H1 (cell line): ENCODE measurements around the gene SLC5A4. TPM values are rescaled to one million over a fixed set of nuclear protein-coding genes. Genes with fewer than 3 reads are reported as not detected.

ENCODE experiments used
- CTCF ChIA-PET: fragments of 300-600 bp; sonication (Branson Sonifier 250); formaldehyde crosslinking; loops from one replicate; lab custom pipeline; 2021; ENCODE audit not compliant: partially characterized antibody; lab: Charles Lee
- POLR2A ChIA-PET: fragments of 300-600 bp; sonication (Branson Sonifier 250); formaldehyde crosslinking; loops from one replicate; lab custom pipeline; 2021; ENCODE audit warnings: inconsistent platforms; ENCODE audit not compliant: partially characterized antibody; lab: Charles Lee
- DNase-seq, 2 experiments: peaks; one replicate each; pipeline versions ENCODE4 v3.0.0 to v3.0.0-alpha.2; 2010 to 2022; ENCODE audit warnings: low spot score in 2 of 2, low read depth in 1 of 2, mixed read lengths in 1 of 2
- FAIRE-seq: peaks from 2 replicates; lab custom pipeline; 2011; peaks lifted over from hg19 to GRCh38; lab: Jason Lieb, UNC
- H2AFZ ChIP-seq: 2 replicates; pipeline ENCODE4 v1.8.1; 2012; ENCODE audit warnings: low read length, inconsistent platforms
- H2AK5ac ChIP-seq: 2 replicates; pipeline ENCODE4 v1.6.1; 2013; ENCODE audit warnings: low read depth, low read length
- H2BK120ac ChIP-seq: replicated peaks from 2 replicates; pipeline ENCODE3; 2013; ENCODE audit warnings: low read depth, low read length, inconsistent platforms
- H2BK12ac ChIP-seq: 2 replicates; pipeline ENCODE4 v1.6.1; 2013; ENCODE audit warnings: low read depth, low read length
- H2BK15ac ChIP-seq: 2 replicates; pipeline ENCODE4 v1.6.1; 2013; ENCODE audit warnings: low read length
- H2BK20ac ChIP-seq: 2 replicates; pipeline ENCODE4 v1.6.1; 2013; ENCODE audit warnings: low read length
- H2BK5ac ChIP-seq: 2 replicates; pipeline ENCODE4 v1.6.1; 2013; ENCODE audit warnings: low read depth, low read length
- H3K14ac ChIP-seq: 2 replicates; pipeline ENCODE4 v1.6.1; 2013; ENCODE audit warnings: inconsistent platforms; ENCODE audit not compliant: insufficient read length
- H3K18ac ChIP-seq: 2 replicates; pipeline ENCODE4 v1.6.1; 2013; ENCODE audit warnings: low read length; ENCODE audit errors: extremely low read depth
- H3K23ac ChIP-seq: 2 replicates; pipeline ENCODE4 v1.6.1; 2013; ENCODE audit warnings: inconsistent platforms; ENCODE audit not compliant: insufficient read length
- H3K23me2 ChIP-seq: 2 replicates; pipeline ENCODE4 v1.6.1; 2013; ENCODE audit warnings: low read depth, low read length
- H3K27ac ChIP-seq: 2 replicates; pipeline ENCODE4 v1.6.1; 2011; ENCODE audit warnings: low read depth, low read length, inconsistent platforms
- H3K27me3 ChIP-seq, 4 experiments: replicated peaks in 1 of 4; 1 replicate in 1 of 4; 2 replicates in 3 of 4; pipeline versions ENCODE4 v1.6.1 to v1.8.1; 2011 to 2013; ENCODE audit warnings: low read length in 3 of 4, mild to moderate bottlenecking in 3 of 4, inconsistent platforms in 2 of 4, mixed read lengths in 2 of 4, moderate library complexity in 1 of 4; ENCODE audit not compliant: control insufficient read depth in 3 of 4, insufficient read depth in 3 of 4; ENCODE audit errors: extremely low read depth in 1 of 4
- H3K36me3 ChIP-seq, 4 experiments: 2 replicates each; pipeline versions ENCODE4 v1.6.1 to v1.8.1; 2011 to 2013; ENCODE audit warnings: mild to moderate bottlenecking in 4 of 4, low read length in 3 of 4, moderate library complexity in 2 of 4, control low read depth in 1 of 4, inconsistent platforms in 1 of 4; ENCODE audit not compliant: insufficient read depth in 4 of 4, control insufficient read depth in 2 of 4
- H3K4ac ChIP-seq: replicated peaks from 2 replicates; pipeline ENCODE3; 2013; ENCODE audit warnings: low read length, low read depth, mixed read lengths, inconsistent platforms; ENCODE audit not compliant: insufficient read length
- H3K4me1 ChIP-seq, 4 experiments: replicated peaks in 1 of 4; 1 replicate in 1 of 4; 2 replicates in 3 of 4; pipeline versions ENCODE4 v1.6.1 to v1.8.1; 2011 to 2013; ENCODE audit warnings: low read length in 3 of 4, inconsistent platforms in 2 of 4, mixed read lengths in 1 of 4; ENCODE audit not compliant: insufficient read depth in 4 of 4, control insufficient read depth in 3 of 4
- H3K4me2 ChIP-seq, 2 experiments: 2 replicates each; pipeline versions ENCODE4 v1.6.1 to v1.8.1; 2011 to 2013; ENCODE audit warnings: low read depth in 2 of 2, low read length in 2 of 2, control low read depth in 1 of 2, inconsistent platforms in 1 of 2, mild to moderate bottlenecking in 1 of 2; ENCODE audit not compliant: insufficient read depth in 1 of 2
- H3K4me3 ChIP-seq, 4 experiments: fragments of 200-600, 300-600 bp in 1 of 4; sonication (generic), shearing (Covaris generic), sonication (Bioruptor Twin) in 1 of 4; 2 replicates each; pipeline versions ENCODE4 v1.5.1 to v1.8.1; 2011 to 2016; ENCODE audit warnings: low read length in 4 of 4, low read depth in 3 of 4, control low read depth in 2 of 4, inconsistent platforms in 2 of 4, mild to moderate bottlenecking in 2 of 4, mixed read lengths in 1 of 4, moderate library complexity in 1 of 4; ENCODE audit not compliant: insufficient read depth in 2 of 4; ENCODE audit errors: extremely low read depth in 1 of 4
- H3K56ac ChIP-seq: replicated peaks from 2 replicates; pipeline ENCODE3; 2013; ENCODE audit warnings: low read depth, mild to moderate bottlenecking, mixed read lengths, low read length, inconsistent platforms; ENCODE audit not compliant: insufficient read length
- H3K79me1 ChIP-seq: 2 replicates; pipeline ENCODE4 v1.6.1; 2013; ENCODE audit warnings: low read depth, low read length, control low read depth
- H3K79me2 ChIP-seq, 2 experiments: 2 replicates each; pipeline versions ENCODE4 v1.6.1 to v1.8.1; 2012 to 2013; ENCODE audit warnings: low read length in 2 of 2, mild to moderate bottlenecking in 2 of 2, inconsistent platforms in 1 of 2; ENCODE audit not compliant: insufficient read depth in 2 of 2, control insufficient read depth in 1 of 2
- H3K9ac ChIP-seq, 4 experiments: replicated peaks in 1 of 4; 1 replicate in 1 of 4; 2 replicates in 3 of 4; pipeline versions ENCODE4 v1.6.1 to v1.8.1; 2011 to 2013; ENCODE audit warnings: low read depth in 3 of 4, low read length in 3 of 4, control low read depth in 2 of 4, mild to moderate bottlenecking in 2 of 4, moderate library complexity in 2 of 4, inconsistent platforms in 1 of 4; ENCODE audit errors: extremely low read depth in 1 of 4
- H3K9me3 ChIP-seq, 2 experiments: 2 replicates each; pipeline versions ENCODE4 v1.6.1 to v1.8.1; 2012 to 2013; ENCODE audit warnings: mild to moderate bottlenecking in 2 of 2, moderate library complexity in 2 of 2, control low read depth in 1 of 2, inconsistent platforms in 1 of 2, low read depth in 1 of 2, low read length in 1 of 2, mixed read lengths in 1 of 2; ENCODE audit not compliant: insufficient read depth in 2 of 2
- H4K20me1 ChIP-seq, 2 experiments: replicated peaks in 1 of 2; 2 replicates each; pipeline versions ENCODE3 to v1.8.1; 2011 to 2013; ENCODE audit warnings: inconsistent platforms in 2 of 2, low read length in 2 of 2, mild to moderate bottlenecking in 1 of 2; ENCODE audit not compliant: insufficient read depth in 2 of 2, control insufficient read depth in 1 of 2
- H4K5ac ChIP-seq: 2 replicates; pipeline ENCODE4 v1.6.1; 2013; ENCODE audit warnings: low read length, low read depth, mixed read lengths, inconsistent platforms; ENCODE audit not compliant: insufficient read length
- H4K8ac ChIP-seq: 2 replicates; pipeline ENCODE4 v1.8.0; 2013; ENCODE audit warnings: mild to moderate bottlenecking, moderate library complexity, low read length, inconsistent platforms; ENCODE audit not compliant: insufficient read depth; ENCODE audit errors: extremely low read depth
- H4K91ac ChIP-seq: replicated peaks from 2 replicates; pipeline ENCODE3; 2013; ENCODE audit warnings: low read length, mixed read lengths, inconsistent platforms; ENCODE audit not compliant: insufficient read length
- BACH1 ChIP-seq: IDR thresholded peaks from 2 replicates; pipeline ENCODE4 v1.6.1; 2012; ENCODE audit warnings: low read length, improper control_type of control experiment
- BCL11A ChIP-seq, 2 experiments: IDR thresholded peaks; one replicate each; pipeline ENCODE4 v1.6.1; 2011; ENCODE audit warnings: low read depth in 2 of 2, low read length in 2 of 2, mild to moderate bottlenecking in 2 of 2
- HDAC2 ChIP-seq, 2 experiments: fragments of 300-600 bp in 1 of 2; sonication (generic) in 1 of 2; IDR thresholded peaks; 2 replicates each; pipeline ENCODE4 v1.6.1; 2011 to 2012; ENCODE audit warnings: low read depth in 2 of 2, low read length in 2 of 2, mild to moderate bottlenecking in 2 of 2, moderate library complexity in 2 of 2, borderline replicate concordance in 1 of 2, inconsistent platforms in 1 of 2
- POLR2A ChIP-seq, 2 experiments: IDR thresholded peaks; 1 replicate in 1 of 2; 2 replicates in 1 of 2; pipeline ENCODE4 v1.6.1; 2011; ENCODE audit warnings: low read depth in 2 of 2, low read length in 2 of 2, mild to moderate bottlenecking in 2 of 2; ENCODE audit errors: control extremely low read depth in 1 of 2
- TAF7 ChIP-seq: optimal IDR thresholded peaks from 2 replicates; pipeline ENCODE3; 2011; ENCODE audit warnings: low read depth, mild to moderate bottlenecking, inconsistent platforms, low read length, moderate library complexity, borderline replicate concordance
- TCF12 ChIP-seq: IDR thresholded peaks from 2 replicates; pipeline ENCODE4 v1.6.1; 2011; ENCODE audit warnings: low read depth, mild to moderate bottlenecking, low read length
- WGBS, 2 experiments: shearing (Covaris generic) in 1 of 2; methylation state at CpG; one replicate each; pipeline versions ENCODE4 v1.1.6 to v1.1.7; 2013 to 2015; ENCODE audit warnings: low lambda C conversion rate in 2 of 2, mixed read lengths in 2 of 2, inconsistent platforms in 1 of 2, low coverage in 1 of 2, missing lambda C conversion rate in 1 of 2; ENCODE audit not compliant: insufficient replicate concordance in 2 of 2, insufficient coverage in 1 of 2, insufficient read length in 1 of 2; ENCODE audit errors: extremely low coverage in 1 of 2, missing lambda C conversion rate in 1 of 2; 5-methylcytosine and 5-hydroxymethylcytosine counted together
- polyA plus RNA-seq, 7 experiments: library from polyadenylated mRNA; depleted of rRNA in 3 of 7; stranded (reverse) in 5 of 7; unstranded in 2 of 7; fragments of >200 nt in 5 of 7; fragments of 200-250 nt in 2 of 7; gene quantifications; 1 replicate in 5 of 7; 2 replicates in 1 of 7; 4 replicates in 1 of 7; pipeline versions ENCODE4 v1.2.1 to v1.2.3, GENCODE V29; 2011 to 2013; ENCODE audit warnings: missing spikeins in 2 of 7, mixed read lengths in 2 of 7
- total RNA-seq: library from RNA; stranded (reverse); fragmentation: NEBNext Ultra II Directional; extraction: Animal tissue kit (Norgen Biotek cat#: 25700); gene quantifications from 2 replicates; pipeline ENCODE4 v1.2.1, GENCODE V29; 2021
- TF ChIP-seq, protein P1 (sequence below): IDR thresholded peaks from 2 replicates; pipeline ENCODE4 v1.6.1; 2011; ENCODE audit warnings: low read depth, mild to moderate bottlenecking, low read length; ENCODE audit not compliant: insufficient read depth
- TF ChIP-seq, protein P2 (sequence below): IDR thresholded peaks from 2 replicates; pipeline ENCODE4 v1.6.1; 2011; ENCODE audit warnings: low read length, improper control_type of control experiment

The SLC5A4 gene
- total and polyA plus RNA-seq, 2 of the 8 experiments (the other 6 are each of a cell fraction or from before 2014, with no cell fraction given): 0.17 TPM; not detected in 1

DNA sequence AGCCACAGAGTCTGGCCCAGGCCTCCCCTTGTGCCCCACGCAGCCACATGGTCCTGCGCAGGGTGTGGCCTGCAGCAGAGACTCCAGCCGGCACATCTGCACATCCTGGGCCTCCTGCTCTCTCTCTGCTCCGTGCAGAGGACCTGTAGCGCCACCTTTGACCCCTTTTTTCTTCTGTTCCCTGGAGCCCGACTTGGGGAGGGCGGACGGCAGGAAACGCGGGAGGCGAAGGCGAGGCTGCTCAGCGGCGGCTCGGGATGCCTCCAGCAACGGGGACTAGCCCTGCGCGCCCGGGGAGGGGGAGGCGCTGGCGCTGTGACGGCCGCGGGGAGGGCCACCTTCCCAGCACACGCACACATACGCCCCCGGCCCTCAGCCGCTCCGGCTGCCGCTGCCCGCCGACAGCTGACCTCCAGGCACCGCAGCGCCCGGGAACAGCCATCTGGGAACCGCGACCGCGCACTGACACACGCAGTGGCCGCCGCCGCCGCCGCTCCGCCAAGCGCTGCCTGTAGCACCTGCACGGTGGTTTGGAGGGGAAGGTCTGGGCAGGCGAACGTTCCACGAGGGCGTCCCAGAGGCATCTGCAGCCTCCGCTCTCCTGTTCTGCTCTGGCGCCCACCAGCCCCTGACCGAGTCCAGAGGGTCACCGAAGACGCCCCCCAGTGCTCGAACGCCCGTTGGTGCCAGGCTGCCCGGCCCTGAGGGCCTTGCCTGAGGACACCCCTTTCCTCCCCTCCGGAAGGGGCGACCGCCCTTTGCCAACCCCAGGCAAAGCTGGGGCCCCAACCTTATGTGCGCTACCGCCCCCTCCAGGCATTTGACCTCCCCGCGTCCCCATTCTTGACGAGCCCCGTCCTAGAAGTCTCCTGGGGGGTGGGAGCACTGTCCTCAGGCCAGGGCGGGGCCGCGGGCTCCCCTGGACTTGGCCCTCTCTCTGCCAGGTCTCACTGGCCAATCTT lies 79.2 kb downstream of the SLC5A4 start:
- FAIRE-seq (no peak), DNase-seq (peak in 1 of 2 experiments; percentile 80)
- Histone ChIP-seq H4K5ac (no peak overlapping the region), H3K27ac (no peak overlapping the region), H3K4me1 (peaks cover 0 to 13% (median 0%) of the 10 kb centered on the region in 4 experiments; a peak in 4 of 7 replicates), H2BK15ac (peak overlapping the region; percentile 95; the same call in 1 of the 2 replicates), H2BK12ac (no peak overlapping the region), H3K23me2 (peaks cover 5% of the 10 kb centered on the region; the same call in 1 of the 2 replicates), H3K79me1 (no peaks in the 10 kb centered on the region), H2BK120ac (no peak overlapping the region), H2BK5ac (no peak overlapping the region), H4K8ac (peak overlapping the region; percentile 71), H3K4ac (no peak overlapping the region), H3K18ac (peak overlapping the region; percentile 60), H2AFZ (peak overlapping the region; percentile 83; the same call in 1 of the 2 replicates), H3K36me3 (no peaks in the 10 kb centered on the region), H3K27me3 (peaks cover 0 to 28% (median 21%) of the 10 kb centered on the region in 4 experiments; a peak in 6 of 7 replicates), H3K4me3 (peak overlapping the region; percentile 17 to 55 (median 32)), H3K56ac (no peak overlapping the region), H2BK20ac (no peak overlapping the region; the same call in 1 of the 2 replicates), H3K4me2 (peak overlapping the region; percentile 65 to 91), H3K23ac (no peak overlapping the region), H3K9me3 (no peaks in the 10 kb centered on the region), H3K14ac (no peak overlapping the region), H4K91ac (peak overlapping the region; percentile 65), H3K9ac (no peak overlapping the region), H3K79me2 (no peaks in the 10 kb centered on the region), H4K20me1 (peaks cover 0 to 2% of the 10 kb centered on the region in 2 experiments), H2AK5ac (no peak overlapping the region)
- ChIA-PET POLR2A (interaction anchor here (0.6 kb wide), 1 partner anchor 53 kb away, joined by 3 read pairs; no protein-coding TSS in a partner anchor), CTCF (interaction anchor here (0.5 to 1.9 kb wide), 6 partner anchors 10 to 205 kb away, joined by 3 to 6 read pairs (median 4); no protein-coding TSS in a partner anchor)
- WGBS, 2 experiments: 9% methylated on average over 59 of the region's 73 CpGs; no CpG with 5 or more reads in 1 of the 2 experiments
- TF ChIP-seq POLR2A (IDR thresholded peaks at IDR 0.05; ENCODE audit: control extremely low read depth in 1 of 2, low read depth in 2 of 2, low read length in 2 of 2): no peak
- no peak for TF ChIP-seq HDAC2 (IDR thresholded peaks at IDR 0.05; ENCODE audit: borderline replicate concordance in 1 of 2, low read depth in 2 of 2, low read length in 2 of 2)
- no peak for TF ChIP-seq BCL11A (IDR thresholded peaks at IDR 0.05; ENCODE audit: low read depth in 2 of 2, low read length in 2 of 2)
- TF ChIP-seq, protein P1, sequence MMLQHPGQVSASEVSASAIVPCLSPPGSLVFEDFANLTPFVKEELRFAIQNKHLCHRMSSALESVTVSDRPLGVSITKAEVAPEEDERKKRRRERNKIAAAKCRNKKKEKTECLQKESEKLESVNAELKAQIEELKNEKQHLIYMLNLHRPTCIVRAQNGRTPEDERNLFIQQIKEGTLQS: no peak
- TF ChIP-seq TCF12: no peak
- no peak for TF ChIP-seq TAF7
- TF ChIP-seq, protein P2, sequence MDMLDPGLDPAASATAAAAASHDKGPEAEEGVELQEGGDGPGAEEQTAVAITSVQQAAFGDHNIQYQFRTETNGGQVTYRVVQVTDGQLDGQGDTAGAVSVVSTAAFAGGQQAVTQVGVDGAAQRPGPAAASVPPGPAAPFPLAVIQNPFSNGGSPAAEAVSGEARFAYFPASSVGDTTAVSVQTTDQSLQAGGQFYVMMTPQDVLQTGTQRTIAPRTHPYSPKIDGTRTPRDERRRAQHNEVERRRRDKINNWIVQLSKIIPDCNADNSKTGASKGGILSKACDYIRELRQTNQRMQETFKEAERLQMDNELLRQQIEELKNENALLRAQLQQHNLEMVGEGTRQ: no peak
- no peak for TF ChIP-seq BACH1
